ENCODE measurements around the gene KCTD7.

GRCh38 chr7:66627881-66628360 is 760 bp upstream of the KCTD7 start:
- TF ChIP-seq EZH2phosphoT487 (IDR thresholded peaks at IDR 0.05; ENCODE audit: borderline replicate concordance, low read length) = no peak
- no peak for TF ChIP-seq CTCF (IDR thresholded peaks at IDR 0.05; ENCODE audit: low read depth, low read length, poor library complexity, severe bottlenecking)
